Measurements from ENCODE around the gene ASMT.
"Not testable (repeated sequence)": the region's sequence is repeated elsewhere in the genome, so short reads cannot be mapped to it uniquely, and the experiment has no call there.

ASMT gene

DNA sequence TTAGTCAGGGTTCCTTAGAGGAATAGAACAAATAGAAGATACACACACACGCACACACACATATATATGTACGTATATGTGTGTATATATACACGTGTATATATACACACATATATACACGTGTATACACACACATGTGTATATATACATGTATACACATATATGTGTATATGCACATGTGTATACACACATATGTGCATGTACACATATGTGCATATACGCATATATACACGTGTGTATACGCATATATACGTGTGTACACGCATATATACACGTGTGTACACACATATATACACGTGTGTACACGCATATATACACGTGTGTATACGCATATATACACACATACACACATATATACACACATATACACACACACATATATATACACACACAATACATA, 41.5 kb downstream of the ASMT start:
- DNase-seq, result no peak

DNA sequence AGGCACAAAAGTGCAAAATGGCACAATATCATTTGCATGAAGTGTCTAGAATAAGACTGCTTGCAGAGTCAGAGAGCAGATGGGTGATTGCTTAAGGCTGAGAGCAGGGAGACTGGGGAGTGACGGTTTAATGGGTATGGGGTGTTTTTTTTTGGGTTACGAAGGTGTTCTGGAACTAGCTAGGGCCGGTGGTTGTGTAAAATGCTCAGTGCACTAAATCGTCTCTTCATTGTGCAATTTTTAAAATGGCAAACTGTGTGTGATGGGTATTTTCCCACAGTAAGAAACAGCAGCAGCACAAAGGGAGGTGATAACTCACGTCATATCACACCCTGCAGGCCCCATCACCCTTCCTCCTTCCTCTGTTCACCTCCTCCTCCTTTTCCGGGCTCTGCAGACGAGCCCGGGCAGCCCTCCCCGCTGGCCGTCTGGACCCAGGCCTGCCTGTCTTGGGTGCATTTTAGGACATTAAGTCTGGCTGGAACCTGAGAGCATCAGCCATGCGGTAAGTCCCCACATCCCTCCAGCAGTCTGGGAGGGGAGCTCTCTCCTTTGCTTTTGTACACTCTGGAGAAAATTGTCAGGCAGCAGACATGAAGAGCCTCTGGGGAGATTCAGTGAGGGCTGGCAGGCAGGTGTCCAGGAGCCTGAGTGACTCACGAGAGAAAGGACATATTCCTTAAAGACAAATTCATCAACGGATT, 42.7 kb downstream of the ASMT start:
- DNase-seq, result no peak

DNA sequence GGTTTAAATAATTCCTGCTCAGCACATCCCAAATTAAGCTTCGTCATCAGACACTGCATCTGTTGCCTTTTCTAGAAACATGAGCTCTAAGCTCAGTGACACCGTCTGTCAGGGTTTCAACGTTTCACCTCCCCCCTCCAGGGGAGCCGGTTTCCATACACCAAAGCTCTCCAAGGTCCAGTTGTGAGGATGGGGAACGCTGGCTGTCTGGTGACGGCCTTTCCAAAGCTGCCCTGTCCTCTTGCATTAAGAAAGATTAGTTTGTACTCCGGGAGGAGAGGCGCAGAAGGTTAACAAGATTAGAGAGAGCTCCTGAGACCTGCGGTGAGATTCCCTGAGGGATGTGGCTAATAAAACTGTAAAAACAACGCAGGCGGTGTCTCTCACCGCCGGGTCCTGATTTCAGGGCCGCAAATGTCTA, 43.2 kb downstream of the ASMT start:
- no peak for DNase-seq

DNA sequence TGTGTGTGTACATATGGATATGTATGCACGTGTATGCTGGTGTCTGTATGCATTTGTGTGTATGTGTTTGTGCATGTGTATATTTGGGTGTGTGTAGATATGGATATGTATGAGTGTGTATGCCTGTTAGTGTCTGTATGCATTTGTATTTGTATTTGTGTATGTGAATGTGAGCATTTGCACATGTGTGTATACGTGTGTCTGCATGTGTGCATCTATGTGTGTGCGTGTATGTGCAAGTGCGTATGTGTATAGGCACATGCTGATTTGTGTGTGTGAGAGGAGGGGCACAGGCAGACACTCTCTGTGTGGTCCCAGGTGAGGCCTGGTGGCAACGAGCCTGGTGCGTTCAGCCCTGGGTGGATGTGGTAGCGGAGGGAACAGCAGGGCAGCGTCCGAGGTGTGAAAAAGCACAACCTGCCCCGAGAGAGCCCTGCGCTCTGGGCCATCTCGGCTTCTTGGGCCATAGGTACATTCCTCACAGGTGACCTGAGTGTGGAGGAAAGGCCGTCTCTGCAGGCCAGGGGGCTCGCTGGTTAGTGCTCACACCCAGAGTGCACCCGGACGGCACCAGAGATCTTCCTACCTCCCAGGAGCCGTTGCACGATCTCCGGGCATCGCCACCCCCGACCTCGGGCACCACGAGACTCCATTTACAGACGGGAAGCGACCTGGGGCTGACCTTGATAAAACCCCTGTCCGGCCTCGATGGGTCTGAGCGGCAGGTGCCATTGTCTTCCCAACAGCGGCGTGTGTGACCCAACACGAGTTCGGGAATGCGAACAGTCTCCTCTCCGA, 45.0 kb downstream of the ASMT start:
- no peak for DNase-seq

DNA sequence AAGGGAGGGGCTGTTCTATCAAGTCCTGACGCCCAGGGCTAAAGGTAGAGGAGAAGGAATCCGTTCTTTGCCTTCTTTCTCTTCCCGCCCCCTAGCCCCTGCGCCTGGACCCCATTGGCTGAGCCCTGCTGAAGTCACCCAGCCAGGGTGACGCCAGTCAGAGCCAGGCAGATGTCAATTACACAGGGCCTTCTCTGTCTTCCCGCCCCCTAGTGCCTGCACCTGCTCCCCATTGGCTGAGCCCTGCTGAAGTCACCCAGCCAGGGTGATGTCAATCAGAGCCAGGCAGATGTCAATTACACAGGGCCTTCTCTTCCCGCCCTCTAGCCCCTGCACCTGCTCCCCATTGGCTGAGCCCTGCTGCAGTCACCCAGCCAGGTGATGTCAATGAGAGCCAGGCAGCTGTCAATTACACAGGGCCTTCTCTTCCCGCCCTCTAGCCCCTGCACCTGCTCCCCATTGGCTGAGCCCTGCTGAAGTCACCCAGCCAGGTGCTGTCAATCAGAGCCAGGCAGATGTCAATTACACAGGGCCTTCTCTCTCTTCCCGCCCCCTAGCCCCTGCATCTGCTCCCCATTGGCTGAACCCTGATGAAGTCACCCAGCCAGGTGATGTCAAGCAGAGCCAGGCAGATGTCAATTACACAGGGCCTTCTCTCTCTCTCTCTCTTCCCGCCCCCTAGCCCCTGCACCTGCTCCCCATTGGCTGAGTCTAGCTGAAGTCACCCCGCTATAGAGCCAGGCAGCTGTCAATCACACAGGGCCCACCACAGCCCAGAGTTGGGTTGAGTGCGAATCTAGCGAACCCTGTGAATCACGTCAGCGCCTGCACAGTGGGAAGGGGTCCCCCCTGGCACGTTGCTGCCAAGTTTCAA, 46.4 kb downstream of the ASMT start:
- DNase-seq, result no peak

DNA sequence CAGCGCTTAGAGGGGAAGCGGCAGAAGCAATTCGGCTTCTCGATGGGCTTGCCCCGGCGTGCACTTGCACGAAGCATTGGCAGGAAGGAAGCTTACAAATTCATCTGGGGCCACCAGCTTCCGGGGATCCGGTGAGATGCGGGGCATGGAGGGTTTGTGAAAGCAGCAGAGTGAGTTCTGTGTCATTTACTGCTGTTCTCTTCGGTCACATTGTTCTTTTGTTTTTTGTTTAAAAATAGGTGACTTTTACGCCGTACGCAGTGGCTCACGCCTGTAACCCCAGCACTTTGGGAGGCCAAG, 47.0 kb downstream of the ASMT start:
- no peak for DNase-seq

DNA sequence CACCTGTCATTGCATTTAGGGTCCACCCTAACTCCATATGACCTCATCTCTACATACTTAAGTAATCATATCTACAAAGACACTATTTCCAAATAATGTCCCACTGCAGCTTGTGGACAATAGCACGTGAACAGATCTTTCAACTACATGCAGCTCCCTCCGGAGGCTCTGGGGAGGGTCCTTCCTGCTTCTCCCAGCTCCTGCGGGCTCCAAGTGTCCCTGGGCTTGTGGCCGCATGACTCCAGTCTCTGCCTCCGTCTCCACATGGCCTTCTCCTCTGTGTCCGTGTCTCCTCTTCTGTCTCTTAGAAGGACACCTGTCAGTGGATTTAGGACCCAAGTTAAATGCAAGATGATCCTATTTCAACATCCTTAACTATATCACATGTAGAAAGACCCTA, 52.7 kb downstream of the ASMT start:
- DNase-seq, result no peak

DNA sequence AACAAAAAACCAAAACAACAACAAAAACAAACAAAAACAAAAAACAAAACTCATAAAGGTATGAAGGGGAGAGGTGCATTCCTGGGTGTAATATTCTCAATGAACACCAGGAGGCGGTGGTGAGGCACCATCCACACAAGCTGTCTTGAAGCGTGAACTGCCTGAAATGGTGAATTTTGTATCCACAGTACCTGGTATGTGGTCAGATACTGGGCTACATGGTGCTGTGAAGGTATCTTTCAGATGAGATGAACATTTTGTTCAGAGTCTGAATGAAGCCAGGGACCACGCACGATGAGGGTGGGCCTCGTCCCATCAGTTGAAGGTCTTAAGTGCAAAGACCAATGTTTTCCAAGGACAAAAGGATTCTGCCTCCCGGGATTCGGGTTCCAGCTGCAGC, 58.5 kb downstream of the ASMT start:
- no peak for DNase-seq

DNA sequence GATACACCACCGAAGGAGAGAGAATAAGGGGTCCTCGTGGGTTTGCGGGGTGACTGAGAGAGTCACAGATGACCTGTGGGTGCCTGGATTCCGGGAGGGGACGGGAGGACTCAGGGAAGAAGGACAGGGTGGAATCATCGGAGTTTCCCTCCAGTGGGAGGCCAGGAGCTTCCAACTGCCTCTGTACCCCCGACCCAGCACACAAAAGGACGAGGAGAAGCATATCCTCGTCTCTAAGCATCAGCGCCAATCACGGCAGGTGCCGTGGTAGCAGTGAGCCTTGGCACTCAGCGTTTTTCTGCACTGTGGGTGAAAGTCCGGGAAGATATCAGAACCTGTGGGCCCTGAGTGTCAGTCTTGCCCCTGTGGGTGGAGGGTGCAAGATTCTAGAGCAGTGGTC, 62.0 kb downstream of the ASMT start:
- DNase-seq, result no peak

DNA sequence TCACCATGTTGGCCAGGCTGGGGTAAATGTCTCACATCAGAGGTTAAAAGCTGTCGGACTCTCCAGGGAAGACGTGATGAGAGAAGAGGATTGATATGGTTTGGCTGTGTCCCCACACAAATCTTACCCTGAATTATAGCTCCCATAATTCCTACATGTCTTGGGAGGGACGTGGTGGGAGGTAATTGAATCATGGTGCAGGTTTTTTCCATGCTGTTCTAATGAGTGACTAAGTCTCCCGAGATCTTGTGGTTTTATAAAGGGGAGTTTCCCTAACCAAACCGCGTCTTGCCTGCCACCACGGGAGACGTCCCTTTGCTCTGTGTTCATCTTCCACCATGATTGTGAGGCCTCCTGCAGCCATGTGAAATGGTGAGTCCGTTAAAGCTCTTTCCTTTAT, 64.4 kb downstream of the ASMT start:
- no peak for DNase-seq

DNA sequence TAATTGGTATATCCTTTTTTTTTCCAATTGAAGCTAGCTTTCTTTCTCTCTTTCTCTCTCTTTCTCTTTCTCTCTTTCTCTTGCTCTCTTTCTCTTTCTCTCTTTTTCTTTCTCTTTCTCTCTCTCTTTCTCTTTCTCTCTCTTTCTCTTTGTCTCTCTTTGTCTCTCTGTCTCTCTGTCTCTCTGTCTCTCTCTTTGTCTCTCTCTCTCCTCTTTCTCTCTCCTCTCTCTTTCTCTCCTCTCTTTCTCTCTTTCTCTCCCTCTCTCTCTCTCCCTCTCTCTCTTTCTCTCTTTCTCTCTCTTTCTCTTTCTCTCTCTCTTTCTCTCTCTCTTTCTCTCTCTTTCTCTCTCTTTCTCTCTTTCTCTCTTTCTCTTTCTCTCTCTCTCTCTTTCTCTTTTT, 66.6 kb downstream of the ASMT start:
- DNase-seq, result no peak

DNA sequence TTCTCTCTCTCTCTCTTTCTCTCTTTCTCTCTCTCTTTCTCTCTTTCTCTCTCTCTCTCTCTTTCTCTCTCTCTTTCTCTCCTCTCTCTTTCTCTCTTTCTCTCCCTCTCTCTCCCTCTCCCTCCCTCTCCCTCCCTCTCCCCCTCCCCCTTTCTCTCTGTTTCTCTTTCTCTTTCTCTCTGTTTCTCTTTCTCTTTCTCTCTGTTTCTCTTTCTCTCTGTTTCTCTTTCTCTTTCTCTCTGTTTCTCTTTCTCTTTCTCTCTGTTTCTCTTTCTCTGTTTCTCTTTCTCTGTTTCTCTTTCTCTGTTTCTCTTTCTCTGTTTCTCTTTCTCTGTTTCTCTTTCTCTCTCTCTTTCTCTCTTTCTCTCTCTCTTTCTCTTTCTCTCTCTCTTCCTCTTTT, 67.0 kb downstream of the ASMT start:
- not testable (repeated sequence) for DNase-seq

DNA sequence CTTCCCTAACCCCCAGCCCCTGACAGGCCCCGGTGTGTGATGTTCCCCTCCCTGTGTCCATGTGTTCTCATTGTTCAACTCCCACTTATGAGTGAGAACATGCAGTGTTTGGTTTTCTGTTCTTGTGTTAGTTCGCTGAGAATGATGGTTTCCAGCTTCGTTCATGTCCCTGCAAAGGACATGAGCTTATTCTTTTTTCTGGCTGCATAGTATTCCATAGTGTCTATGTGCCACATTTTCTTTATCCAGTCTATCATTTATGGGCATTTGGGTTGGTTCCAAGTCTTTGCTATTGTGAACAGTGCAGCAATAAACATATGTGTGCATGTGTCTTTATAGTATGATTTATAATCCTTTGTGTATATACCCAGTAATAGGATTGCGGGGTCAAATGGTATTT, 67.6 kb downstream of the ASMT start:
- DNase-seq, result not testable (repeated sequence)

DNA sequence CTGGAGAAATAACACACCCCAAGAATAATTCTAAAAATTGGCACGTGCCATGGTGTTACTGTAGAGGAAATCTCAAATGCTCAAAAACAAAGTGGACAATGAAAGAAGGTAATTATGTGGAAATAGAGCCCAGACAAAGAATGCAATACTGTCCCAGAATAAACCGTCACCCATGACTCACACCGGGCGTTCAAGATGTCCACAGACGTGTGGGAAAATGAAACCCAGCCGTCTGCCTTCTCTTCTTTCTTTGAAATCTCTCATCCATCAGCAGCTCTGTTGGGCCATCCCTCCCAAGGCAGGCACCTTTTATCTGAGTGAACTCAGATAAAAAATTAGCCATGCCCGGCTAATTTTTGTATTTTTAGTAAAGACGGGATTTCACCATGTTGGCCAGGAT, 70.0 kb downstream of the ASMT start:
- DNase-seq, result not testable (repeated sequence)

DNA sequence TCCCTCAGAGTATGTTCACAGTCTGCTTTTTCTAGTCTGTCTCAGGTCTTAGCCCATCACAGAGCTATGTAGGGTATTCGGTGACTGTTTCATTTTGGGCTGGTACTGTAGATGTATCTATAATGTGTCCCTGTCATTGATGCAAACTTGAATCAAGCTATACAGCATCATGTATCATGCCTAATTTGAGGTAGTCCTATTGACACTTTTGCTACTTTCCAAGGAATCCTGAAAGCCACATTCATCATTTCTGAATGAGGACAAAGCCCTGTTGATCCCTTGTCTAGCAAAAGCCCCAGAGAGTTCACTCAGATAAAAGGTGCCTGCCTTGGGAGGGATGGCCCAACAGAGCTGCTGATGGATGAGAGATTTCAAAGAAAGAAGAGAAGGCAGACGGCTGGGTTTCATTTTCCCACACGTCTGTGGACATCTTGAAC, 70.6 kb downstream of the ASMT start:
- not testable (repeated sequence) for DNase-seq

DNA sequence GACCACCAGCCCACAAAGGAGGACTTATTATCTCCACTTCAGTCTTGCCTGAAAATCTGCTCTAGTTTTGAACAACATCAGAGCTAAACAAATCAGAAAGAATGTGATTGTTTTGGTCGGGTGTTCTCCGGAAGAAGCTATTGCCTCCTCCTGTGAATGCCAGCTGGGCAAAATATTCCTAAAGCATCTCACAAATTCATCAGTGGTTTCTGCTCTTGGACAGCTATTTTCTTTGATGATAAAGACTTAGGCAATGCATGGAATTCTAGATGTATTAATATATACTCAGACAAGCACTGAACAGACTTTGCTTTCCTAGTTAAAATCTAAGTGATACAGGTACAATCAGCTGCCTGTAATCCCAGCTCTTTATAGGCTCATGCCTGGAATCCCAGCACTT, 71.8 kb downstream of the ASMT start:
- DNase-seq, result no peak

All from NCI-H2029 treated with DMSO at 0.1 percent for 48 hours (cell line).